Measurements from ENCODE around the gene FAM162A. TPM values are rescaled to one million over a fixed set of nuclear protein-coding genes. Genes with fewer than 3 reads are reported as not detected.

The FAM162A gene
- total and polyA plus RNA-seq, 5 donors from 2014 or later, result 23.5 to 126 (median 105) TPM

DNA sequence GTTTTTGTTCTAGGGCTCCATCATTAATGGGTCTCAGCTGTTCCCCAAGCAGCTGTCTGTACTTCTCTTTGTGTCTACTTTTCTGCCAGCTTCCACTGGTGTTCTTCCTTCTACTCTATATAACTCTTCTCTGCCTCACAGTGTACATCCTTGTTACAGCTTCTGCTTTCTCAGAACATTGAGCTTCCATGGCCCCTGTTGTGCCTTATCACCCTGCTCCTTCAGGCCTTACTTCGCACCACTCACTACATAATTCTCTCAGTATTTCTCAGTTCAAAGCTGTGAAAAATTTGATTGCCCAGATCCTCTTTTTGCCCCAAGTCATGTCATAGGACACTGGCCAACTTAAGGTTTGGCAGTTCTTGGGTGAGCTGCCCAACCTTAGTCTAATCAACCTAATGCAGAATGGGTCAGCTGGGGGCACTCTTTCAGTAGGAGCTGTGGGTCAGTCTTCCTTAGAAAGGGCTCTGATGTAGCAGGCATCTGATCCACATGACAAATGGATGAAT is 30.0 kb upstream of the FAM162A start:
- Mint-ChIP-seq H3K27ac (peak overlapping the region in 1 of 3 donors; percentile 46), H3K27me3 (no peaks in the 10 kb centered on the region), H3K36me3 (peaks cover 8% of the 10 kb centered on the region), H3K9me3 (no peaks in the 10 kb centered on the region), H3K4me1 (no peaks in the 10 kb centered on the region), H3K4me3 (no peak overlapping the region)
- H3K27me3 ChIP-seq (ENCODE audit: control insufficient read depth, insufficient read depth, low read length), result no peaks in the 10 kb centered on the region
- no peak overlapping the region for H3K4me3 ChIP-seq (ENCODE audit: low read depth, low read length)
- DNase-seq (no peak), ATAC-seq (ENCODE audit: low read depth in 2 of 2) (no peak)
- no peaks in the 10 kb centered on the region for H3K9me3 ChIP-seq (ENCODE audit: control insufficient read depth in 2 of 2, low read length in 2 of 2)
- H3K36me3 ChIP-seq (ENCODE audit: control insufficient read depth, insufficient read depth, low read length), result peaks cover 2% of the 10 kb centered on the region
- no peak overlapping the region for H3K27ac ChIP-seq (ENCODE audit: insufficient read depth, low read length, poor library complexity, severe bottlenecking)
- no peaks in the 10 kb centered on the region for H3K4me1 ChIP-seq (ENCODE audit: control insufficient read depth, insufficient read depth, low read length, poor library complexity, severe bottlenecking)

DNA sequence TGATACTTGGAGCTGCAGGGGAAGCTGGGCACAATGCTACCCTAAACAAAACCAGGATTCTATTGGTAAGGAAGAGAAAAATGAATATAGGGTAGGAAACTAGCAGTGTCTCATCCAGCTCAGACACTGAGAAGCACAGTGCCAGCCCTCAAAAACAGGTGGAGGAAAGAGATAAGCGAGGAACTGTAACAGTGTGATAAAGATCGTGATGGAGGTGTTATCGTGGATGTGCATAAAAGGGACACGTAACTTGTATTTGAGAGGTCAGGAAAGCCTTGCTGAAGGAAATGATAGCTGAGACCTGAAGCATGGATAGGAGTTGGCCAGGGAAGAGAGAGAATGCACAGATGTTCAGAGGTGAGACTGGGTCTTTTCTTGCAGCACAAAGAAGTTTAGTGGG is 28.4 kb upstream of the FAM162A start:
- no peak for DNase-seq
- no peak overlapping the region for H3K27ac ChIP-seq (ENCODE audit: insufficient read depth, low read length, poor library complexity, severe bottlenecking)
- ATAC-seq (ENCODE audit: low read depth in 2 of 2), result no peak
- no peaks in the 10 kb centered on the region for H3K27me3 Mint-ChIP-seq
- H3K4me3 ChIP-seq (ENCODE audit: low read depth, low read length), result no peak overlapping the region
- no peak overlapping the region for H3K4me3 Mint-ChIP-seq
- no peaks in the 10 kb centered on the region for H3K9me3 ChIP-seq (ENCODE audit: control insufficient read depth in 2 of 2, low read length in 2 of 2)
- H3K36me3 ChIP-seq (ENCODE audit: control insufficient read depth, insufficient read depth, low read length), result peaks cover 3% of the 10 kb centered on the region
- H3K4me1 ChIP-seq (ENCODE audit: control insufficient read depth, insufficient read depth, low read length, poor library complexity, severe bottlenecking), result no peaks in the 10 kb centered on the region
- H3K9me3 Mint-ChIP-seq, result no peaks in the 10 kb centered on the region
- H3K27me3 ChIP-seq (ENCODE audit: control insufficient read depth, insufficient read depth, low read length), result no peaks in the 10 kb centered on the region
- no peaks in the 10 kb centered on the region for H3K4me1 Mint-ChIP-seq
- peak overlapping the region; percentile 1 to 45 (median 10) for H3K27ac Mint-ChIP-seq
- peaks cover 12% of the 10 kb centered on the region for H3K36me3 Mint-ChIP-seq

DNA sequence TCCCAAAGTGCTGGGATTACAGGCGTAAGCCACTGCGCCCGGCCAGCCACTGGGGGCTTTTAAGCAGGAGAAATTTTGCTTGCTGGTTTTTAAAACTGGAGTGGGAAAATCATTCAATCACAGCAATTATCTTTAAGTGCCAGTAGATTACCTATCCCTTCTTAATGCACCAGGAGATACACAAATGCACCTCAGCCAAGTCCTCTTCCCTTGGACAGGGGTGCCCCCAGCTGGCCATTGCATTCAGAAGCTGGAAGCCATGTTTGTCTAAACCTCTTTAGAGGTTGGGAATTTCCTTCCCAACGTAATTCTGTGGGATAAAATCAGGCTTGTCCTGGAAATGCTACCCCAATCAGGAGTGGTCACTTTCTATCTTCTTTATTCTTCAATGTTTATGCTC is 27.6 kb upstream of the FAM162A start:
- Mint-ChIP-seq H3K4me3 (no peak overlapping the region), H3K36me3 (peaks cover 12% of the 10 kb centered on the region), H3K27ac (no peak overlapping the region), H3K9me3 (no peaks in the 10 kb centered on the region), H3K27me3 (no peaks in the 10 kb centered on the region), H3K4me1 (no peaks in the 10 kb centered on the region)
- Histone ChIP-seq H3K27me3 (ENCODE audit: control insufficient read depth, insufficient read depth, low read length) (no peaks in the 10 kb centered on the region), H3K9me3 (ENCODE audit: control insufficient read depth in 2 of 2, low read length in 2 of 2) (no peaks in the 10 kb centered on the region), H3K4me3 (ENCODE audit: low read depth, low read length) (no peak overlapping the region), H3K36me3 (ENCODE audit: control insufficient read depth, insufficient read depth, low read length) (peaks cover 3% of the 10 kb centered on the region), H3K27ac (ENCODE audit: insufficient read depth, low read length, poor library complexity, severe bottlenecking) (no peak overlapping the region), H3K4me1 (ENCODE audit: control insufficient read depth, insufficient read depth, low read length, poor library complexity, severe bottlenecking) (no peaks in the 10 kb centered on the region)
- DNase-seq (peak in 1 of 3 donors; percentile 30), ATAC-seq (ENCODE audit: low read depth in 2 of 2) (no peak)

DNA sequence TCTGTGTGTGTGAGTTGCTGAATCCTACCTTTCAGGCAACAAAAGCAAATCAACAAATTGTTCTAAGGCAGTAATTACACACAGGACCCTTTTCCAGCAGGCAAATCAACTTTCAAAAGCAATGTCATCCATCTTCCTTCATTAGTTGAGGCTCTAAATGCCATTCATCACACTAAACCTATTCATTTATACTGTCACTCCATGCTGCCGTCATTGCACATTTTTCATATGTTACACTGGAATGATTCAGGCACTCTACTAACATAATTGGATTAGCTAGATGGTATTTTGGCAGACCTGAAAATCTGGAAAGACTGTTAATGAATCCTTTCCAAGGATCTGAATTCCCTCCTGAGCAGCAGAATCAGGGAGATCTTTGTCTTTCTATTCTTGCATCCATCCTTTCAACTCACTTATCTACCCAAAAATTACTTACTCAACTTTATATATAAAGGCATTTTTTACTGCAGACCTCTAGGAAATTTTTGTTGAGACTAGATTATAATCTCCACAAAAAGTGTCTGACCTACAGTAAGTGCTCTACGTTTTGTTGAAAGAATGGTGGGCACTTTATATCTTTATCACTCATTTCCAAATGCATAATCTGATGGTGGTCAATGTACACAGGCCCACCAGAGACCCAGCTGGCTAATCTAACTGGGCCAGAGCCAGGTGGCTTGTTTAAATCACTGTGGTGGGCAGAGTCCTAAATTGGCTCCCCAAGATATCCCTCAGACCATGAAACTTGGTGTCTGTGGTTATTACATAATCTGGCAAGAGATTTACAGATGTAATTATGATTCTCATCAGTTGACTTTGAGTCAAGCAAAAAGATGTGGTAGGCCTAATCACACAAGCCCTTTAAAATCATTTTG is 25.9 kb upstream of the FAM162A start:
- Histone ChIP-seq H3K4me1 (ENCODE audit: control insufficient read depth, insufficient read depth, low read length, poor library complexity, severe bottlenecking) (no peaks in the 10 kb centered on the region), H3K36me3 (ENCODE audit: control insufficient read depth, insufficient read depth, low read length) (peaks cover 11% of the 10 kb centered on the region), H3K9me3 (ENCODE audit: control insufficient read depth in 2 of 2, low read length in 2 of 2) (no peaks in the 10 kb centered on the region), H3K27me3 (ENCODE audit: control insufficient read depth, insufficient read depth, low read length) (no peaks in the 10 kb centered on the region), H3K27ac (ENCODE audit: insufficient read depth, low read length, poor library complexity, severe bottlenecking) (no peak overlapping the region), H3K4me3 (ENCODE audit: low read depth, low read length) (no peak overlapping the region)
- Mint-ChIP-seq H3K4me1 (no peaks in the 10 kb centered on the region), H3K27me3 (no peaks in the 10 kb centered on the region), H3K4me3 (no peak overlapping the region), H3K36me3 (peaks cover 19% of the 10 kb centered on the region), H3K9me3 (no peaks in the 10 kb centered on the region), H3K27ac (peak overlapping the region in 1 of 3 donors; percentile 26)
- DNase-seq, result no peak
- ATAC-seq (ENCODE audit: low read depth in 2 of 2), result no peak

DNA sequence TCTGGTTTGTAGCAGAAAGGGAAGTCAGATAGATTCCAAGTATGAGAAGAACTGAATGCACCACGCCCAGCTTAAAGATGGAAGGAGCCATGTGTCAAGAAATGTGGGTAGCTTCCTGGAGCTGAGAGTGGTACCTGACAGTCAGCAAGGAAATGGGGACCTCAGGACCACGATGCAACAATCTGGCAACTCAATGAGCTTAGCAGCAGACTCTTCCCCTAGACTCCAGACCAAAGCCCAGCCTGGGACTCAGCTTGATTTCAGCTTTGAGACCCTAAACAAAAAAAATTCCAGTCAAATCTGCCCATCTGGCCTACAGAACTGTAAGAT is 25.3 kb upstream of the FAM162A start:
- Mint-ChIP-seq H3K9me3 (no peaks in the 10 kb centered on the region), H3K27me3 (no peaks in the 10 kb centered on the region), H3K36me3 (peaks cover 25% of the 10 kb centered on the region), H3K4me3 (no peak overlapping the region), H3K27ac (peak overlapping the region in 1 of 3 donors; percentile 26), H3K4me1 (no peaks in the 10 kb centered on the region)
- DNase-seq (no peak), ATAC-seq (ENCODE audit: low read depth in 2 of 2) (no peak)
- Histone ChIP-seq H3K9me3 (ENCODE audit: control insufficient read depth in 2 of 2, low read length in 2 of 2) (no peaks in the 10 kb centered on the region), H3K27ac (ENCODE audit: insufficient read depth, low read length, poor library complexity, severe bottlenecking) (no peak overlapping the region), H3K4me1 (ENCODE audit: control insufficient read depth, insufficient read depth, low read length, poor library complexity, severe bottlenecking) (no peaks in the 10 kb centered on the region), H3K27me3 (ENCODE audit: control insufficient read depth, insufficient read depth, low read length) (no peaks in the 10 kb centered on the region), H3K4me3 (ENCODE audit: low read depth, low read length) (no peak overlapping the region), H3K36me3 (ENCODE audit: control insufficient read depth, insufficient read depth, low read length) (peaks cover 13% of the 10 kb centered on the region)

DNA sequence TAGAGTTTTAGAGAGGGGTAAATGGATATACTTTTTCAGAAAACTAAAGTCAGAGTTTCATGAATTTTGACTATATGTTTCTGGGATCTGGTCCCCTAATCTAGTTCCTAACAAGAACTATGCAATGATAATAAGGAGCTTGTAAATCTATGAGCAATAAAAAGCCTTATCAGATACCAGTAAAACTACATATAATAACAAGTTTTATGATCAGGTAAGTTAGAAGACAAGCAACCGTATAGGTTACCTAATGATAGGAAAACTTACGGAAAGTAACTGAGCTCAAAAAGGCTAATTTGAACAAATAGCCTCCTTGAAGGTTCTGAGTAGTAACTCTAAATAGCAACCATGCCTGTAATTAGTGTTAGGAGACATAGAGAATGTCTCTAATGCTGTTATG is 22.0 kb upstream of the FAM162A start:
- Histone ChIP-seq H3K27me3 (ENCODE audit: control insufficient read depth, insufficient read depth, low read length) (no peaks in the 10 kb centered on the region), H3K4me1 (ENCODE audit: control insufficient read depth, insufficient read depth, low read length, poor library complexity, severe bottlenecking) (no peaks in the 10 kb centered on the region), H3K27ac (ENCODE audit: insufficient read depth, low read length, poor library complexity, severe bottlenecking) (no peak overlapping the region), H3K36me3 (ENCODE audit: control insufficient read depth, insufficient read depth, low read length) (peaks cover 15% of the 10 kb centered on the region), H3K9me3 (ENCODE audit: control insufficient read depth in 2 of 2, low read length in 2 of 2) (no peaks in the 10 kb centered on the region), H3K4me3 (ENCODE audit: low read depth, low read length) (no peak overlapping the region)
- Mint-ChIP-seq H3K4me3 (no peak overlapping the region), H3K4me1 (no peaks in the 10 kb centered on the region), H3K27ac (no peak overlapping the region), H3K9me3 (no peaks in the 10 kb centered on the region), H3K27me3 (no peaks in the 10 kb centered on the region), H3K36me3 (peaks cover 32% of the 10 kb centered on the region)
- ATAC-seq (ENCODE audit: low read depth in 2 of 2) (no peak), DNase-seq (no peak)

DNA sequence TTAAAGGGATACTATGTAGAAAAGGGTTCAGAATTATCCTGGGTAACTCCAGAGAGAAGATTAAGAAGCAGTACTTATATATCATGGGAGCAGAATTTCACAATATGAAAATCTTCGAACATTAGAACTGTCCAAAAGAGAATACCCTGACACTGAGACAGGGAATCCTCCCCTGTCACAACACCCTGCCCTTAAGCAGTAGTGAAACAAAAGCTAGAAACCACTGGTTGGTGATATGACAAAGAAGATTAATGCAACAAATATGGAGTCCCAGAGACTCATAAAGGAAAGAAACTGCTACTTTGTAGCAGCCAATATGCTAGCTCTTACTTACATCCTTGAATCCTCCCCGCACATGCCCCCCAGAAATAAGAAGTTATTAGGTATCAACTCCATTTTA is 19.5 kb upstream of the FAM162A start:
- no peak overlapping the region for H3K27ac ChIP-seq (ENCODE audit: insufficient read depth, low read length, poor library complexity, severe bottlenecking)
- Mint-ChIP-seq H3K36me3 (peaks cover 34% of the 10 kb centered on the region), H3K4me1 (peaks cover 0 to 9% (median 1%) of the 10 kb centered on the region in 4 donors), H3K27ac (no peak overlapping the region), H3K27me3 (no peaks in the 10 kb centered on the region), H3K4me3 (no peak overlapping the region), H3K9me3 (no peaks in the 10 kb centered on the region)
- no peaks in the 10 kb centered on the region for H3K9me3 ChIP-seq (ENCODE audit: control insufficient read depth in 2 of 2, low read length in 2 of 2)
- H3K27me3 ChIP-seq (ENCODE audit: control insufficient read depth, insufficient read depth, low read length), result no peaks in the 10 kb centered on the region
- DNase-seq, result no peak
- peaks cover 12% of the 10 kb centered on the region for H3K36me3 ChIP-seq (ENCODE audit: control insufficient read depth, insufficient read depth, low read length)
- H3K4me1 ChIP-seq (ENCODE audit: control insufficient read depth, insufficient read depth, low read length, poor library complexity, severe bottlenecking), result no peaks in the 10 kb centered on the region
- no peak overlapping the region for H3K4me3 ChIP-seq (ENCODE audit: low read depth, low read length)
- ATAC-seq (ENCODE audit: low read depth in 2 of 2), result no peak

DNA sequence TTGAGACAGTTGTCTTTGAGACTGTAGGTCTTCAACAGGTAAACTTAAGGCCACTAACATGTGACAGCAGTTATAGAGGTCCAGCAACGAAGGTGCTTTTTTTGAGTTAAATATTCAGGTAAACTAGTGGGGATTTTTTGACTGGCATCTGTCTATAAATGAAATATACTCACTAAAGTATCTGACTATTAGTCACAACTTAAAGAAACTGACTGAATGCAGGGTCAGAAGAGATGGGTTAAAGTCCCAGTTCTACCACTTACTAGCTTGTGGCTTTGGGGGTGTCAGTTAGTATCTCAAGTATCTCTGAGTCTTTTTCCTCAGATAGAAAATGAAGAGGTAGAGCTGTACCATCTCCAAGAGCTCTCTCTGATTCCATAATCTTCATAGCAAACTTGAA is 18.9 kb upstream of the FAM162A start:
- Mint-ChIP-seq H3K36me3 (peaks cover 35% of the 10 kb centered on the region), H3K4me1 (peaks cover 0 to 9% (median 1%) of the 10 kb centered on the region in 4 donors), H3K27me3 (no peaks in the 10 kb centered on the region), H3K9me3 (no peaks in the 10 kb centered on the region), H3K27ac (no peak overlapping the region), H3K4me3 (no peak overlapping the region)
- no peaks in the 10 kb centered on the region for H3K27me3 ChIP-seq (ENCODE audit: control insufficient read depth, insufficient read depth, low read length)
- ATAC-seq (ENCODE audit: low read depth in 2 of 2), result no peak
- H3K27ac ChIP-seq (ENCODE audit: insufficient read depth, low read length, poor library complexity, severe bottlenecking), result no peak overlapping the region
- no peaks in the 10 kb centered on the region for H3K9me3 ChIP-seq (ENCODE audit: control insufficient read depth in 2 of 2, low read length in 2 of 2)
- peaks cover 12% of the 10 kb centered on the region for H3K36me3 ChIP-seq (ENCODE audit: control insufficient read depth, insufficient read depth, low read length)
- no peak overlapping the region for H3K4me3 ChIP-seq (ENCODE audit: low read depth, low read length)
- DNase-seq, result no peak
- H3K4me1 ChIP-seq (ENCODE audit: control insufficient read depth, insufficient read depth, low read length, poor library complexity, severe bottlenecking), result no peaks in the 10 kb centered on the region

Measured in CD4-positive, CD25-positive, alpha-beta regulatory T cell (primary cell).